Measurements from ENCODE around the gene MITF.
A peak's percentile ranks its signal among the peaks of the same experiment; 100 is the strongest.

Gene MITF

GRCh38 chr3:69997631-69998307, 258.5 kb downstream of the MITF start:
- no peak overlapping the region for H3K4me3 ChIP-seq (ENCODE audit: low read depth, low read length)
- peak; percentile 57 for DNase-seq (ENCODE audit: low read depth)
- TF ChIP-seq CTCF (conservative IDR thresholded peaks at IDR 0.05; ENCODE audit: low read depth, low read length) = no peak

- DNase-seq (ENCODE audit: low read depth) = peak; percentile 48
- TF ChIP-seq CTCF (conservative IDR thresholded peaks at IDR 0.05; ENCODE audit: low read depth, low read length) = no peak
- peak overlapping the region; percentile 43 for H3K4me3 ChIP-seq (ENCODE audit: low read depth, low read length)
Measured at GRCh38 chr3:69998759-69999139, 259.5 kb downstream of the MITF start.

GRCh38 chr3:69999140-70000027, 260.1 kb downstream of the MITF start, which contains the start of gene SAMMSON:
TSS of gene SAMMSON (plus strand) at chr3:69999733.
- DNase-seq (ENCODE audit: low read depth) = peak; percentile 83
- peak within 1 kb of the TSS; percentile 43 for H3K4me3 ChIP-seq (ENCODE audit: low read depth, low read length)
- TF ChIP-seq CTCF (conservative IDR thresholded peaks at IDR 0.05; ENCODE audit: low read depth, low read length) = no peak

- no peak for TF ChIP-seq CTCF (conservative IDR thresholded peaks at IDR 0.05; ENCODE audit: low read depth, low read length)
- peak; percentile 33 for DNase-seq (ENCODE audit: low read depth)
Measured at GRCh38 chr3:70000028-70000410, 260.8 kb downstream of the MITF start.

GRCh38 chr3:70000563-70001081, 261.4 kb downstream of the MITF start:
- DNase-seq (ENCODE audit: low read depth) = peak; percentile 53
- no peak overlapping the region for H3K4me3 ChIP-seq (ENCODE audit: low read depth, low read length)
- TF ChIP-seq CTCF (conservative IDR thresholded peaks at IDR 0.05; ENCODE audit: low read depth, low read length) = no peak

More at GRCh38 chr3:70000028-70000410, 260.8 kb downstream of the MITF start:
- peak overlapping the region; percentile 32 for H3K4me3 ChIP-seq (ENCODE audit: low read depth, low read length)

- no peak for TF ChIP-seq CTCF (conservative IDR thresholded peaks at IDR 0.05; ENCODE audit: low read depth, low read length)
- no peak for DNase-seq (ENCODE audit: low read depth)
- no peak overlapping the region for H3K4me3 ChIP-seq (ENCODE audit: low read depth, low read length)
Measured at GRCh38 chr3:70003119-70003518, 263.9 kb downstream of the MITF start.
